Measurements from ENCODE around the gene RAI2. TPM values are rescaled to one million over a fixed set of nuclear protein-coding genes. Genes with fewer than 3 reads are reported as not detected.

Gene RAI2
- total RNA-seq, 1 donor from 2014 or later: 19.1 TPM

GRCh38 chrX:17833954-17834353 lies 27.1 kb downstream of the RAI2 start:
- no peak for ATAC-seq
- DNase-seq (ENCODE audit: missing footprints): no peak
- intact Hi-C loops (cut with DNase I): no loop called here

DNA sequence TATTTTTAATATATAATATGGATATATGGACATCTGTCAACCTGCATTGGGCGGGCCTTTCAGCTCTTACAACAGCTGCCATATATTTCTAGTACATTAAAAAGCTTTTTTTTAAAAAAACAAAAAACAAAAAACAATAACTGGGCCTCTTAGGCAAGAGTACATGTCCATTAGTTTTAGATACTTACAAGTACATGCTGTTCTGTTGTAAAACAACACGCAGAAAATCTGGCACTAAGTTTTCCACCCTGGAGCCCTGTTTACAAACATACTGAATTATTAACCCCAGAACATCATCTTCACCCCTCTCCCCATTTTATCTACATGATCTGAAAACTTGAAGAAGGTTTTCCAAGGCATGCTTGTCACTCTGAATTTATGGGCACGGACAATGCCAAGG lies 29.8 kb downstream of the RAI2 start:
- DNase-seq (ENCODE audit: missing footprints) (no peak), ATAC-seq (no peak)
- intact Hi-C loops (cut with DNase I): no loop called here

GRCh38 chrX:17830211-17830610 lies 30.9 kb downstream of the RAI2 start:
- ATAC-seq (no peak), DNase-seq (ENCODE audit: missing footprints) (no peak)
- intact Hi-C loops (cut with DNase I): no loop called here

GRCh38 chrX:17829566-17829965 lies 31.5 kb downstream of the RAI2 start:
- intact Hi-C loops (cut with DNase I): no loop called here
- ATAC-seq (no peak), DNase-seq (ENCODE audit: missing footprints) (no peak)

GRCh38 chrX:17828171-17828570 lies 32.9 kb downstream of the RAI2 start:
- no peak for ATAC-seq

GRCh38 chrX:17826609-17827496 lies 34.2 kb downstream of the RAI2 start:
- DNase-seq (ENCODE audit: missing footprints) (no peak), ATAC-seq (no peak)
- intact Hi-C loops (cut with DNase I): no loop called here

More at GRCh38 chrX:17828171-17828570, 32.9 kb downstream of the RAI2 start:
- DNase-seq (ENCODE audit: missing footprints): no peak
- intact Hi-C loops (cut with DNase I): no loop called here

- DNase-seq (ENCODE audit: missing footprints) (no peak), ATAC-seq (no peak)
- intact Hi-C loops (cut with DNase I): no loop called here
Observed at GRCh38 chrX:17824980-17825379, 36.1 kb downstream of the RAI2 start.

- DNase-seq (ENCODE audit: missing footprints) (no peak), ATAC-seq (no peak)
- intact Hi-C loops (cut with DNase I): no loop called here
Observed at GRCh38 chrX:17822351-17822750, 38.7 kb downstream of the RAI2 start.

GRCh38 chrX:17820100-17820499 lies 41.0 kb downstream of the RAI2 start:
- DNase-seq (ENCODE audit: missing footprints) (no peak), ATAC-seq (no peak)
- intact Hi-C loops (cut with DNase I): no loop called here

GRCh38 chrX:17818726-17819125 lies 42.4 kb downstream of the RAI2 start:
- DNase-seq (ENCODE audit: missing footprints): no peak

GRCh38 chrX:17817251-17817650 lies 43.8 kb downstream of the RAI2 start:
- ATAC-seq: no peak
- DNase-seq (ENCODE audit: missing footprints): no peak
- intact Hi-C loops (cut with DNase I): loop anchor here (10.0 kb wide), 1 partner anchor 388 kb away; no protein-coding TSS in a partner anchor

More at GRCh38 chrX:17818726-17819125, 42.4 kb downstream of the RAI2 start:
- intact Hi-C loops (cut with DNase I): loop anchor here (10.0 kb wide), 1 partner anchor 386 kb away; no protein-coding TSS in a partner anchor
- ATAC-seq: no peak

- intact Hi-C loops (cut with DNase I): loop anchor here (5.0 to 10.0 kb wide), 2 partner anchors 48 to 390 kb away; partner anchors contain the start of gene RAI2
- DNase-seq (ENCODE audit: missing footprints): no peak
- ATAC-seq: no peak
Observed at GRCh38 chrX:17814557-17814956, 46.5 kb downstream of the RAI2 start.

DNA sequence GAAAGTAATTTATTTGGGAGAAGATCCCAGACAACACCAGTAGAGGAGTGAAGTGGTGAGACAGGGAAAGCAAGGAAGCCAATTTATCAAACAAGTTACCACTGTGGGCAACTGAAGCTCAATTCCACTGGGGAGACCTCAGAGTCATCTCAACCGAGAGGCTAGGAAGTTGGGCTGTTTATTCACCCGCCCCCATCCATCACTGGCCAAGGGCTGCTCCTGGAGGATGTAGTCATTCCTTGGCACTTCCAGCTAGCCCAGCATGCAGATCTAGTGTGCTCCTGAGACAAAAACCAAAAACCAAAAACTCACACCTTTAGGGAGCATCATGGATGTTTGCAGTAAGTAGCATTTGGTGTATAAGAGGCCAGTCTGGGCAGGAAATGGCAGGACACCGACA lies 47.0 kb downstream of the RAI2 start:
- intact Hi-C loops (cut with DNase I): loop anchor here (5.0 to 10.0 kb wide), 2 partner anchors 48 to 391 kb away; partner anchors contain the start of gene RAI2
- ATAC-seq (no peak), DNase-seq (ENCODE audit: missing footprints) (no peak)

DNA sequence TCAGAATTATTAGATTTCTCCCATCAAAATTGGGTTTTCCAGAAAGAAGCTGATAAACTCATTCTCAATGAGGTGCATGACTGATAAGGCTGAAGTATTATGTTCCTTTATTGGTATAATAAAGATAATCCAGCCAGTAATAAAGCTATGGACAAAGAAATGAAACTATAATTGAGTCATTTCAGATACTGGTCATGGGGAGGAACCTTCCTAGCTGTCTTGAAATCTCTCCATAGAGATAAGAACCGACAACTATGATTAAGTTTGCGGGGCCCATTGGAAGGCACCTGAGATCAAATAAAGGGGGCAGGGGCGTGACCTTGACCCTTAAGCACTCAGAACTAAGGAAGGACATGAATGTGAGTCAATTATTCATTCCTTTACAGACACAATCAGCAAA lies 47.8 kb downstream of the RAI2 start:
- intact Hi-C loops (cut with DNase I): loop anchor here (5.0 to 10.0 kb wide), 2 partner anchors 49 to 392 kb away; partner anchors contain the start of gene RAI2

GRCh38 chrX:17812763-17813162 lies 48.3 kb downstream of the RAI2 start:
- ATAC-seq: no peak

More for the DNA sequence above, 47.8 kb downstream of the RAI2 start:
- no peak for ATAC-seq
- DNase-seq (ENCODE audit: missing footprints): no peak

GRCh38 chrX:17809984-17810383 lies 51.1 kb downstream of the RAI2 start:
- intact Hi-C loops (cut with DNase I): loop anchor here (5.0 to 10.0 kb wide), 2 partner anchors 52 to 395 kb away; partner anchors contain the start of gene RAI2
- DNase-seq (ENCODE audit: missing footprints): no peak
- ATAC-seq: no peak

More at GRCh38 chrX:17812763-17813162, 48.3 kb downstream of the RAI2 start:
- no peak for DNase-seq (ENCODE audit: missing footprints)
- intact Hi-C loops (cut with DNase I): loop anchor here (5.0 to 10.0 kb wide), 2 partner anchors 50 to 392 kb away; partner anchors contain the start of gene RAI2

GRCh38 chrX:17809273-17809672 lies 51.8 kb downstream of the RAI2 start:
- intact Hi-C loops (cut with DNase I): no loop called here
- DNase-seq (ENCODE audit: missing footprints) (no peak), ATAC-seq (no peak)

DNA sequence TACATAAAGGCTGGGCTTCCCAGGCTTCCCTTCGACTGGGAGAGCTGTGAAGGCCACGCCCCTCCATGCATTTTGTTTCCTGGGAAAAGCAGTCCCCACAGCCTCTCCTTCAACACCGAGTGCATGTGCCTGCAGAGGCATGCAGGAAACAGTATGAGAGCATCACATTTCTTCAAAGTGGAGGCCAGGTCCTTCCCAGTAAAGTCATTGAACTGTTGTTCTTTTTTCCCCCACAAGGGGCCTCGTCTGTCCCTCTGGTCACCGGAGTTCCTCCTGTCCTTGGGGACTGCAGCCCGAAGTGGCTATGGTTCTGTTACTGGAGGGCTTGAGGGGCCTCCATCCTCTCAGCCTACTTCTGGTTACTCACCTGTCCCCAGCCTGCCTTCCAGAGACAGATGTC lies 56.0 kb downstream of the RAI2 start:
- intact Hi-C loops (cut with DNase I): no loop called here
- DNase-seq (ENCODE audit: missing footprints): no peak
- ATAC-seq: no peak

DNA sequence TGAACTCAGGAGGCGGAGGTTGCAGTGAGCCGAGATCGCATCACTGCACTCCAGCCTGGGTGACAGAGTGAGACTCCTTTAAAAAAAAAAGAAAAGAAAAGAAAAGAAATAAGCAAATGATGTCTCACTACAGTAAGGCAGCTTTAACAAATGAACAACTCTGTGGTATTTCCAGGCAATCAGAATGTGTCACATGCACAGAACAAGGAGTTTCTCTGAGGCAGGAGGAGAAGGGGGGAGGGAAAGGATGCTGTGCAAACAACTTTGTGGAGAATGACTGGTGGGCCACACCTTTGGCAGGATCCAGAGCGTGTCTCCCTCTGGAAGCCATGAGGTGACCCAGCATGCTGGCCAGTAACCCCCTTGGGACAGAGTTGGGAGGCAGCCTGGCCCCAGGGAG lies 57.6 kb downstream of the RAI2 start:
- ATAC-seq (no peak), DNase-seq (ENCODE audit: missing footprints) (no peak)
- intact Hi-C loops (cut with DNase I): no loop called here

DNA sequence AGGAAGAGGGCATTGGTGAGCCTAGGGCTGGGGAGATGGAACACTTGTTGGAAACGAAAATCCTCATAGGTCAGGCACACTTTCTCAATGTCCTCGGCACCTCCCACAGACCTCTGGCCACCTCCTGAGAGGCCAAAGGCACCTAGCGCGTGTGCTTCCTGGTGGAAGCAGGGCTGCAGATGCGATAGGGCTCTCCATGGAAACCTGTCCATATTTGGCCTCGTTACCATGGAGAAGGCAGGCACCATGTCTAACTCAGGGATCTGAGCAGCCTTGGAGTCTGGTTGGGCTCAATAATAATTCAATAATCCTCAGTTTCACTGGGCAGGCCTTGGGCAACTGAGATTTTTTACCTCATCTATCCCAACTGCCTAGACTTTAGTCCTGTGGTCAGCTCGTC lies 58.3 kb downstream of the RAI2 start:
- DNase-seq (ENCODE audit: missing footprints) (no peak), ATAC-seq (no peak)
- intact Hi-C loops (cut with DNase I): no loop called here
